Osteocyte (in vitro differentiated cells): Measurements from ENCODE around the gene SARM1. TPM values are rescaled to one million over a fixed set of nuclear protein-coding genes. Genes with fewer than 3 reads are reported as not detected.

Experiments used
- DNase-seq: peaks from one replicate; pipeline ENCODE4 v3.0.0; 2021; ENCODE audit warnings: mixed read lengths; ENCODE audit not compliant: unreplicated experiment; ENCODE audit errors: extremely low spot score
- H3K27ac Mint-ChIP-seq: one replicate; pipeline ENCODE4 v1.8.0; 2021; ENCODE audit warnings: mild to moderate bottlenecking, mixed read lengths; ENCODE audit not compliant: unreplicated experiment
- H3K27me3 Mint-ChIP-seq: one replicate; pipeline ENCODE4 v1.8.0; 2021; ENCODE audit warnings: mixed read lengths; ENCODE audit not compliant: unreplicated experiment
- H3K36me3 Mint-ChIP-seq: one replicate; pipeline ENCODE4 v1.8.0; 2021; ENCODE audit warnings: mixed read lengths; ENCODE audit not compliant: unreplicated experiment
- H3K4me1 Mint-ChIP-seq: one replicate; pipeline ENCODE4 v1.8.0; 2021; ENCODE audit warnings: mixed read lengths; ENCODE audit not compliant: unreplicated experiment
- H3K4me3 Mint-ChIP-seq: one replicate; pipeline ENCODE4 v1.8.0; 2021; ENCODE audit warnings: mild to moderate bottlenecking, moderate library complexity, mixed read lengths; ENCODE audit not compliant: unreplicated experiment
- H3K9me3 Mint-ChIP-seq: one replicate; pipeline ENCODE4 v1.8.0; 2021; ENCODE audit warnings: mixed read lengths; ENCODE audit not compliant: unreplicated experiment
- total RNA-seq: library from RNA; stranded (reverse); gene quantifications from 2 replicates; pipeline ENCODE4 v1.2.1, GENCODE V29; 2021
- TF ChIP-seq, protein P1 (sequence below): fragments of 200-600 bp; sonication (generic); IDR thresholded peaks from 2 replicates; pipeline ENCODE4 v1.5.0; 2021; ENCODE audit warnings: antibody characterized with exemption, mild to moderate bottlenecking, moderate library complexity

SARM1 gene
- total RNA-seq, 1 donor from 2014 or later: 27.8 TPM

DNA sequence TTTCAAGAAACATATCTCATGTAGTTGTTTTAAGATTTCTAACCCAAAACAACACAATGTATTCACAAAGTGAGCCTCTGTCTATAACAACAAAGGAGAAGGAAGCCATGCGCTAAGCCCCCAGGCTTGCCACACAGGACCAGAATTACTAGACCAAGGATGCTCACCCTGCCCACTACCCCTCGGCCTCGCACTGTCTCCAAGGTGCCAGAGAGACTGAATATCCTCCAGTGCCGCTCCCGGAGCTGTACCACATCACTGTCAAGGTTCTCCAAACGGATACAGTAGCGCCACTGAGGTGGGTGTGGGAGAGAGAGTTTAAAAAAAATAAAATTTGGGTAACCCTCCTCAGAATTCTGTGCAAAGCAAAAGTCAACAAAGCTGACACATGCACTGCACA, 21.2 kb upstream of the SARM1 start:
- H3K27ac Mint-ChIP-seq: no peak overlapping the region
- no peaks in the 10 kb centered on the region for H3K27me3 Mint-ChIP-seq
- peaks cover 21% of the 10 kb centered on the region for H3K4me1 Mint-ChIP-seq
- H3K36me3 Mint-ChIP-seq: peaks cover 51% of the 10 kb centered on the region
- DNase-seq: no peak
- TF ChIP-seq, protein P1, sequence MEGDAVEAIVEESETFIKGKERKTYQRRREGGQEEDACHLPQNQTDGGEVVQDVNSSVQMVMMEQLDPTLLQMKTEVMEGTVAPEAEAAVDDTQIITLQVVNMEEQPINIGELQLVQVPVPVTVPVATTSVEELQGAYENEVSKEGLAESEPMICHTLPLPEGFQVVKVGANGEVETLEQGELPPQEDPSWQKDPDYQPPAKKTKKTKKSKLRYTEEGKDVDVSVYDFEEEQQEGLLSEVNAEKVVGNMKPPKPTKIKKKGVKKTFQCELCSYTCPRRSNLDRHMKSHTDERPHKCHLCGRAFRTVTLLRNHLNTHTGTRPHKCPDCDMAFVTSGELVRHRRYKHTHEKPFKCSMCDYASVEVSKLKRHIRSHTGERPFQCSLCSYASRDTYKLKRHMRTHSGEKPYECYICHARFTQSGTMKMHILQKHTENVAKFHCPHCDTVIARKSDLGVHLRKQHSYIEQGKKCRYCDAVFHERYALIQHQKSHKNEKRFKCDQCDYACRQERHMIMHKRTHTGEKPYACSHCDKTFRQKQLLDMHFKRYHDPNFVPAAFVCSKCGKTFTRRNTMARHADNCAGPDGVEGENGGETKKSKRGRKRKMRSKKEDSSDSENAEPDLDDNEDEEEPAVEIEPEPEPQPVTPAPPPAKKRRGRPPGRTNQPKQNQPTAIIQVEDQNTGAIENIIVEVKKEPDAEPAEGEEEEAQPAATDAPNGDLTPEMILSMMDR: no peak
- no peak overlapping the region for H3K4me3 Mint-ChIP-seq
- no peaks in the 10 kb centered on the region for H3K9me3 Mint-ChIP-seq

DNA sequence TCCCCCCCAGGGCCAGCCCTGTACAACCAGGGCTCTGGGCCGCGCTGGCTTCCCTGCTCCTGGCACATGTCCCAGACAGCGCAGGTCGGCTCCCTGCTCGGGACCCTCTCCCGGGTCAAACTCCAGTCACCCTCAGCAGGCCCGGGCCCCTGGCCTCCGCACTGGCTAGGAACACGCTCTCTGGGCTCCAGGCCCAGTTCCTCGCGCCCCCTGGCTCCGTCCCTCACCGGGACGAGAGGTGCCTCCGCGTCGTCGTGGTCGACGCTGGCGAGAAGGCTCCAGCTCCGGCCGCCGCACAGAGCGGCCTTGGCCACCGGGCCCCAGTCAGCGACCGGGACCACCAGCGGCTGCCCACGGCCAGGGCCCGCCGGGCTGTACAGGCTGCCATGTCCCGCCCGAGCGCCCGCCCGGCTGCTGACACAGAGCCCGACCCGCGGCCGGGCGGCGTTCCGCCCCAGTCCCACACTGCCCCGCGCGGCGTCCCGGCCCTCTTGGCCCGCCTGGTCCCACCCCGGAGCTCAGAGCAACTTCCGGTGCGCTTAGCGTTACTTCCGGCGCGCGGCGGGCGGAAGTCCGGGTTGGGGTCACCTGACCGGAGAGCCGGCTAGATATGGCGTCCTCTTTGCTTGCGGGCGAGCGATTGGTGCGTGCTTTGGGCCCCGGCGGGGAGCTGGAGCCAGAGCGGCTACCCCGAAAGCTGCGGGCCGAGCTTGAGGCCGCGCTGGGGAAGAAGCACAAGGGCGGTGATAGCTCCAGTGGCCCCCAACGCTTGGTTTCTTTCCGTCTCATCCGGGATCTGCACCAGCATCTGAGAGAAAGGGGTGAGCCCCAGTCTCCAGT, 14.2 kb upstream of the SARM1 start, which contains the start of gene POLDIP2:
Gene POLDIP2, minus strand, starts transcription at position 467 of the 840 bp plus-strand sequence. Its CDS starts 79 bp downstream, at position 388.
- H3K27ac Mint-ChIP-seq: peak within 1 kb of the TSS; percentile 90
- H3K4me3 Mint-ChIP-seq: peak within 1 kb of the TSS; percentile 95
- peak; percentile 98 for DNase-seq
- no peaks in the 10 kb centered on the region for H3K9me3 Mint-ChIP-seq
- H3K27me3 Mint-ChIP-seq: no peaks in the 10 kb centered on the region
- H3K4me1 Mint-ChIP-seq: peaks cover 23% of the 10 kb centered on the region
- peaks cover 28% of the 10 kb centered on the region for H3K36me3 Mint-ChIP-seq
- TF ChIP-seq, protein P1: peak; percentile 18

DNA sequence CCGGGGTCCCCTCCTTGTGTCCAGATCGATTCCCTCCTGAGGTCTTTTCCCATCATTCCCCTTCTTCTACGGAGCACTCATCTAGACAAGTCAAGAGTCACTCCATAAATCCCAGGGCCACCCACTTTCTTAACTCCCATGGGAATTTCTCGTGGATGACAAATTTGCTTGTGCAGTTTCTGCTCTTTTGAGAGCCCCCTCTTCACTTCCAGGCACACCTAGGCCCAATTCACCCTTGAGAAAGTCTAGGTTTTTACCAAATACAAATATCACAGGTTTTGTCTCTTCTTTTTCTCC, 13.6 kb upstream of the SARM1 start:
- TF ChIP-seq, protein P1: no peak
- peaks cover 28% of the 10 kb centered on the region for H3K36me3 Mint-ChIP-seq
- DNase-seq: no peak

DNA sequence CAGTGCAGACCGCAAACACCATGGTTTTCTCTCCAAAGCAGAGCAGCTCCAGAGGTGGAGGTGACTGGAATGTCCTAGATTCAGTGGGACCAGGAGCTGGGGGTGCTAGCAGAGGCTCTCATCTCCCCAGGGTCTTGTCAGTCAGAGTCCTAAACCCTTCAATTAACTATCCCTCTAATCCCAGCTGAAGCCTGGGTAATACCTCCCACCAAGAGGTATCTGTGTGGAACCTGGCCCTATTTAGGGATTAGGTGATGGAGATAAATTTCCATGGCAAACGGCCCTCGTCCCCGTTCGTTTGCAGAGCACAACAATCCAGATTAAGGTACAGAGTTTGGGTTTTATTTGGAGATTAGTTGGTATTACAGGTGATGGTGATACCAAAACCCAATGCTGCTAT, 8.3 kb upstream of the SARM1 start:
- DNase-seq: no peak
- Mint-ChIP-seq H3K27ac (no peak overlapping the region), H3K4me1 (peaks cover 3% of the 10 kb centered on the region), H3K9me3 (no peaks in the 10 kb centered on the region), H3K36me3 (peaks cover 12% of the 10 kb centered on the region), H3K4me3 (no peak overlapping the region), H3K27me3 (no peaks in the 10 kb centered on the region)
- TF ChIP-seq, protein P1: no peak

More for the DNA sequence above, 13.6 kb upstream of the SARM1 start:
- no peaks in the 10 kb centered on the region for H3K9me3 Mint-ChIP-seq
- no peaks in the 10 kb centered on the region for H3K27me3 Mint-ChIP-seq
- H3K4me1 Mint-ChIP-seq: peaks cover 23% of the 10 kb centered on the region
- peak overlapping the region; percentile 88 for H3K27ac Mint-ChIP-seq
- peak overlapping the region; percentile 95 for H3K4me3 Mint-ChIP-seq

DNA sequence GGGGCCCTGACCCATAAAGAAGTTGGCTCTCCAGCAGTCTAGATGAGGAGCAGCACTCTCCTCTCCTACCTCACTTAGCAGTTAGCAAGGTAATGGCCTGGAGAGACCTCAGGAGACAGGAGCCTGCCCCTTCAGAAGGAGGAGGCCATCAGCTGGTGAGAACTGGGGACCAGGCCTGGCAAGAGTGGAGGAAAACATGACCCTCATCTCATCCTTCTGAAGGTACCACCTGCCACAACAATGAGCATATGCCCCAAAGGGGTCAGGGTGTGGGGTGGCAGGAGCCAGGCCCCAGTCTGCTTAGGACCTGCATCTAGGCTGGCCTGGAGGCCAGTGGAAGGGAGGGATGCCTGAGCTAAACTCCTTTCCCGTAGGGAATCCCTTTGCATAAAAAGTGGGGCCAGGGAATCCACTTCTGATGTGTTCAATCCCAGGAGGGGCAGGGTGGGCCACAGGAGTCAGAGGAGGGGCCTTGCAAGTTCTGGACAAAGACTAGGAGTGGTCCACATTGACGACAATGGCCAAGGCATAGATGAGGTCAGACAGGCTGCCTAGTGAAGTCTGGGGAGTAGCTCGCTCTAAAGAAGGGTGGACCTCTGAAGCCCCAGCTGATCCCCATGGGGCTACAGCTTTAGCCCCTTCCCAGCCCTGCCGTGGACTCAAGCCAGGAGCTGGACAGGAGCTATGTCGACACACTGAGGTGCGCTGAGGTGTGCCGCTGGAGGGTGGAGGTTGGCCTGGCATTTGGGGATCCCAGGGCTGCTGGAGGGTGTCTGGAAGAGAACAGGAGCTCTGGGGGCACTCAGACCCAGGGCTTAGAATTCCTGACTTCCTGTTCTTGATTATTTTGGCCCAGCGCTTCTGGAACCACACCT, 7.5 kb upstream of the SARM1 start:
- H3K27me3 Mint-ChIP-seq: no peaks in the 10 kb centered on the region
- no peak overlapping the region for H3K27ac Mint-ChIP-seq
- TF ChIP-seq, protein P1: no peak
- H3K4me1 Mint-ChIP-seq: no peaks in the 10 kb centered on the region
- no peak for DNase-seq
- peaks cover 12% of the 10 kb centered on the region for H3K36me3 Mint-ChIP-seq
- H3K4me3 Mint-ChIP-seq: no peak overlapping the region
- H3K9me3 Mint-ChIP-seq: no peaks in the 10 kb centered on the region
